ENCODE results near the gene ASB17. TPM values are rescaled to one million over a fixed set of nuclear protein-coding genes. Genes with fewer than 3 reads are reported as not detected.

ASB17 gene
- total RNA-seq = not detected
- long read RNA-seq, donor 1 = 0 reads
- long read RNA-seq, donor 2 = 0 reads

- no peaks in the 10 kb centered on the region for H3K9me3 ChIP-seq
- H3K4me3 ChIP-seq = no peak within 1 kb of the TSS
- H3K36me3 ChIP-seq (ENCODE audit: low read depth) = no peaks in the 10 kb centered on the region
- TF ChIP-seq CTCF (IDR thresholded peaks at IDR 0.05) = no peak
- no peaks in the 10 kb centered on the region for H3K4me1 ChIP-seq (ENCODE audit: low read depth)
- DNase-seq (no peak), ATAC-seq (no peak)
- intact Hi-C loops (cut with DNase I, micrococcal nuclease) = no loop called here
Observed at GRCh38 chr1:75932304-75932703, at the start of gene ASB17. Gene ASB17 (minus strand): TSS chr1:75932404. CDS start chr1:75932291, 113 bp downstream.

GRCh38 chr1:75980972-75981897, 49.0 kb upstream of the ASB17 start:
- no peak overlapping the region for H3K4me3 ChIP-seq
- no peaks in the 10 kb centered on the region for H3K36me3 ChIP-seq (ENCODE audit: low read depth)
- TF ChIP-seq CTCF (IDR thresholded peaks at IDR 0.05) = no peak
- no peaks in the 10 kb centered on the region for H3K4me1 ChIP-seq (ENCODE audit: low read depth)
- ATAC-seq (no peak), DNase-seq (no peak)
- intact Hi-C loops (cut with DNase I, micrococcal nuclease) = no loop called here
- no peaks in the 10 kb centered on the region for H3K9me3 ChIP-seq

- no peak overlapping the region for H3K4me3 ChIP-seq
- intact Hi-C loops (cut with DNase I, micrococcal nuclease) = no loop called here
- H3K4me1 ChIP-seq (ENCODE audit: low read depth) = no peaks in the 10 kb centered on the region
- ATAC-seq (no peak), DNase-seq (no peak)
- no peaks in the 10 kb centered on the region for H3K9me3 ChIP-seq
- H3K36me3 ChIP-seq (ENCODE audit: low read depth) = no peaks in the 10 kb centered on the region
- TF ChIP-seq CTCF (IDR thresholded peaks at IDR 0.05) = no peak
Observed at GRCh38 chr1:75970631-75971030, 38.4 kb upstream of the ASB17 start.

GRCh38 chr1:75969550-75969949, 37.3 kb upstream of the ASB17 start:
- ATAC-seq (no peak), DNase-seq (no peak)
- TF ChIP-seq CTCF (IDR thresholded peaks at IDR 0.05) = no peak
- Histone ChIP-seq H3K9me3 (no peaks in the 10 kb centered on the region), H3K4me3 (no peak overlapping the region), H3K36me3 (ENCODE audit: low read depth) (no peaks in the 10 kb centered on the region), H3K4me1 (ENCODE audit: low read depth) (no peaks in the 10 kb centered on the region)
- intact Hi-C loops (cut with DNase I, micrococcal nuclease) = no loop called here

- no peak for TF ChIP-seq CTCF (IDR thresholded peaks at IDR 0.05)
- Histone ChIP-seq H3K36me3 (ENCODE audit: low read depth) (no peaks in the 10 kb centered on the region), H3K4me1 (ENCODE audit: low read depth) (no peaks in the 10 kb centered on the region), H3K9me3 (no peaks in the 10 kb centered on the region), H3K4me3 (no peak overlapping the region)
- no peak for ATAC-seq
- intact Hi-C loops (cut with DNase I, micrococcal nuclease) = no loop called here
- DNase-seq = no peak
Observed at GRCh38 chr1:75967719-75968118, 35.5 kb upstream of the ASB17 start.

Data from mucosa of descending colon (tissue), 3 donors.